Keratinocyte (primary cell): Measurements from ENCODE around the gene PDE10A.

ENCODE experiments used
- CTCF ChIP-seq, 3 experiments: IDR thresholded peaks in 1 of 3; conservative IDR thresholded peaks in 1 of 3; optimal IDR thresholded peaks in 1 of 3; 2 replicates in 2 of 3; 3 replicates in 1 of 3; pipeline versions ENCODE3 to v1.5.1; 2011; ENCODE audit warnings: low read length in 3 of 3, mild to moderate bottlenecking in 3 of 3, moderate library complexity in 2 of 3, control low read depth in 1 of 3, inconsistent platforms in 1 of 3; ENCODE audit not compliant: insufficient read depth in 2 of 3; ENCODE audit errors: extremely low read depth in 1 of 3
- EZH2 ChIP-seq: IDR thresholded peaks from one replicate; pipeline ENCODE4 v1.6.1; 2012; ENCODE audit warnings: inconsistent platforms, mild to moderate bottlenecking, low read length, moderate library complexity

GRCh38 chr6:165637586-165637985, 25.5 kb downstream of the PDE10A start:
- TF ChIP-seq CTCF (optimal IDR thresholded peaks at IDR 0.05 in 1 of 3, IDR thresholded peaks at IDR 0.05 in 1 of 3, conservative IDR thresholded peaks at IDR 0.05 in 1 of 3; ENCODE audit: extremely low read depth in 1 of 3, insufficient read depth in 2 of 3, low read length in 3 of 3) (no peak), EZH2 (no peak)
